Measurements from ENCODE around the gene ZBTB12.
"Not testable (repeated sequence)": the region's sequence is repeated elsewhere in the genome, so short reads cannot be mapped to it uniquely, and the experiment has no call there.

ZBTB12 gene

DNA sequence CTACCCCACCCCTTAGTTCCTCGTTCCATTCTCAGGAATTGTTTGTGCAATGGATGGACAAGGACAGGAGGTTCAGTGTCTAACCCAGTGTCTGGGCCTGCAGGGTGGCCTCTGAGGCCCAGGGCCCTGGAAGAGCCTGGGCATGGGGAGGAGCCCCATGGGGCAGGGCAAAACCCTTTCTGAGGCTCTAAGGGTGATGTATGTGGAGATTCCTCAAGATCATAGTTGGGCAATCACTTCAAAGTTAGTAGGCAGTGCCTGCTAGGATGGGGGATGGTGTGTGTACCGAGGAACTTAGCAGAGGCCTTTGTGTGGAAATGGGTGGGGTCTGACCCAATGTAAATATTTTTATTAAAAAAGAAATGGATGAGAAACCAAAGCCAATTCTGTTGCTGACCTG, 18.9 kb upstream of the ZBTB12 start:
- DNase-seq = no peak

DNA sequence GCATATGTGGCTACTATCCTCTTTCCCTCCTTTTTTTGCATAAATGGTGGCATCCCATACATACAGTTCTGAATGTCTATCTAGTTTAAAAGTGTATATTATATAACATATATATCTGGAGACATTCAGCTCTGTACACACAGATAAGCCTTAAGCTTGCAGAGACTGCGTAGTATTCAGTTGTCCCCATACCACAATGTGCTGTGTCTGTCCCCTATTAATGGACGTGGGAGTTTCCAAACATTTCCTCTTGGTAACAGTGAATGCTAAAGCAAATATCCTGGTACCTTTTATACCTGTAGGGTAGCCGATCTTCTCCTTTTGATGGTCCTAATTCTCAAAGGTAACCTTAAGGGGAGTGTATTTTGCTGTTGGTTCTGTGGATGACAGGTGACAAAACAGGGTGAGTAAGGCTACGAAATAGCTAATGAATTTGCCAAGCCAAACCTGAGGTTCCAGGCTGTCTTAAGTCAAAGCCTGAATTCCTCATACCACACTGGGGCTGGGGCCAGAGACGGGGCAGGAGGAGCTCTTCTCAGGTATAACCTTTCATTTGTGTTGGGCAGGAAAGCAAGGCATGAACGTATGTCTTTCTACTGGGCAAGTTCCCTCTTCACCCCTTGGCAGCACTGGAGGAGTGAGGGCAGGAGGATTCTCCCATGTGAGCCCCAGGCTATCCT, 17.9 kb upstream of the ZBTB12 start:
- no peak for DNase-seq

DNA sequence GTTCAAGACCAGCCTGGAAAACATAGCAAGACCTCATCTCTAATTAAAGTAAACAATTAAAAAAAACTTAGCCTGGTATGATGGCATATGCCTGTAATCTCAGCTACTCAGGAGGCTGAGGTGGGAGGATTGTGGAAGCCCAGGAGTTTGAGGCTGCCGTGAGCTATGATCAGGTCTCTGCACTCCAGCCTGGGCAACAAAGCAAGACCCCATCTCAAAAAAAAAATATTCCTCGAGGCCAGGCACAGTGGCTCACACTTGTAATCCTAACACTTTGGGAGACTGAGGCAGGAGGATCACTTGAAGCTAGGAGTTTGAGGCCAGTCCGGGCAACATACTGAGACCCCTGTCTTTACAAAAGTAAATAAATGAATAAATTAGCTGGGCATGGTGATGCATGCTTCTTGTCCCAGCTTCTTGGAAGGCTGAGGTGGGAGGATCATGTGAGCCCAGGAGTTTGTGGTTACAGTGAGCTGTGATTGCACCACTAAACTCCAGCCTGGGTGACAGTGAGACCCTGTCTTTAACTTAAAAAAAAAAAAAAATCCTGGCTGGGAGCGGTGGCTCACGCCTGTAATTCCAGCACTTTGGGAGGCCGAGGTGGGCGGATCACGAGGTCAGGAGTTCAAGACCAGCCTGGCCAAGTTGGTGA, 16.3 kb upstream of the ZBTB12 start:
- DNase-seq = no peak

DNA sequence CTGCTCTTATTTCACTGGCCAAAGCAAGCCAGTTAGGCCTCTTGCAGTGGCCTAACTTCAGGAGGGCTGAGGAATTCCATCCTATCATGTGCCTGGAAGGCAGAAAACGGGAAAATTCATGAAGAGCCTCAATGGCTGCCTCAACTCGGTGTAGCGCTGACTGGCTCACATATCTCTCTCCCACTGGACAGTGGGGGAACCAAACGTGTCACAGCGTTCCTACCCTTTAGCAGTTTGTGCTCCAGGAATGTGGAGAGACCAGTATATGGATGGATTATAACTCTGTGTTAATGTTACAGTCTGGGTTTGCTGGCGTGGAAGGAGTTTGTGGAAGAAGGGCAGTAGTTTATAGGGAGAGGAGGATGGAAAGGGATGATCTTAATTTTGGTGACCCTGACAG, 13.9 kb upstream of the ZBTB12 start:
- no peak for DNase-seq

DNA sequence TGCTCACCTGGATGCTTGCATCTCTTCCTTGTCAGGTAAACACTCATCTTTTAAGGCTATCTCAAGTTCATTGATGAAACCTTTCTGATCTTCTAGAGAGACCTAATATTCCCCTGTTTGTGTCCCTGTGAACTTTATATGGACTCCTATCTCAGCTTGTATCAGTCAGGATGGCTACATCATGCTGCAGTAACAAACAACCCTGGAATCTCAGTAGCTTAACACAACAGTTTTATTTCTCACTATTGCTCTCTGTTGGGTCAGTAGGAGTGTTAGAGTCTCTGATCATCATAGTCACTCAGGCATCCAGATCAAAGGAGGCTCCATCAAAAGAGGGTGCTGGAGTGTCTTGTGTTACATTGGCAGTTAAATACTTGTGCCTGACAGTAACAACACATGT, 13.5 kb upstream of the ZBTB12 start:
- DNase-seq = no peak

DNA sequence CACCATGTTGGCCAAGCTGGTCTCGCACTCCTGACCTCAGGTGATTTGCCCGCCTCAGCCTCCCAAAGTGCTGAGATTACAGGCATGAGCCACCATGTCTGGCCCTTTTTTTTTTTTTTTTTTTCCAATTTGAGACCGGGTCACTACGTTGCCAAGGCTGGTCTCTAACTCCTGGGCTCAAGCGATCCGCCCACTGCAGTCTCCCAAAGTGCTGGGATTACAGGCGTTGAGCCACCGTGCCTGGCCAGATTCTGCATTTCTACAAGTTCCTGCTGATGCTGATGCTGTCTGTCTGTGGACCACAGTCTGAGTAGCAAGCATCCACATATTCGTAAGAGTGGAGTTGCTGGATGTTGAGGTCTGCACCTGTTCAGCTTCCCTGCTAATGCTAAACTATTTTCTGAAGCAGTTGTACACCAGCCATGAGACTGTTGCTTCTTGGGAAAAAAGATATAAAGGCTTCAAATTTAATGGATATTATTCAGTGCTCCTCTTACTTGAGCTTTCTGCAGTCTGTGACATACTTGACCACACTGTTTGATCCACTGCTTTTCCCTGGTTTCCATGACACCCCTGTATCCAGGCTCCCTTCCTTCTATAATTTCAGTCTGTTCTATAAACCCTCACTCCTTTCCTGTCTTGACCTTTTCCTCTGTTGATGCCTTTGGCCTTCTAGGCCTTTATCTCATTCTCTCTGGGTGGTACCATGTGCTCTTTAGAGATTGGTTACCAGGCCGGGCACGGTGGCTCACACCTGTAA, 10.1 kb upstream of the ZBTB12 start:
- DNase-seq = no peak

DNA sequence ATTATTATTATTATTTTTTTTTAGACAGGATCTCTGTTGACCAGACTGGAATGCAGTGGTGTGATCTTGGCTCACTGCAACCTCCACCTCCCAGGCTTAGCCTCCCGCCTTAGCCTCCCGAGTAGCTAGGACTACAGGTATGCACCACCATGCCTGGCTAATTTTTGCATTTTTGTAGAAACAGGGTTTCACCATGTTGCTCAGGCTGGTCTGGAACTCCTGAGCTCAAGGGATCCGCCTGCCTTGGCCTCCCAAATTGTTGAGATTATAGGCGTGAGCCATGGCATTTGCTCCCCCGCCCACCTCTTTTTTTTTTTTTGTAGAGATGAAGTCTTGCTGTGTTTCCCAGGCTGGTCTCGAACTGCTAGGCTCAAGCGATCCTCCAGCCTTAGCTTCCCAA, 7.4 kb upstream of the ZBTB12 start:
- DNase-seq = not testable (repeated sequence)

DNA sequence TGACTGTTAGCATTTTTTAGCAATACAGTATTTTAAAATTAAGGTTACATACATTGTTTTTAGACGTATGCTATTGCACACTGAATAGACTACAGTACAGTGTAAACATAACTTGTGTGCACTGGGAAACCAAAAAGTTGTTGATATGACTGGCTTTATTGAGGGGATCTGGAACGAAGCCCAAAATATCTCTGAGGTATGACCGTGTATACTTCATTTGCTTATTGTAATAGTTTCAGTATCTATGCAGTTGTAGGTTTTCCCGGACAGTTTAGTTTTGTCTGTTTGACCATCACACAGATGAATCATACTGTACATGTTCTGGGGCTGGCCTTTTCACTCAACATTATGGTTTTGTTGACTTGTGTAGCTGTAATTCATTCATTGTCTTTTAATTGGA, 6.9 kb upstream of the ZBTB12 start:
- no peak for DNase-seq

DNA sequence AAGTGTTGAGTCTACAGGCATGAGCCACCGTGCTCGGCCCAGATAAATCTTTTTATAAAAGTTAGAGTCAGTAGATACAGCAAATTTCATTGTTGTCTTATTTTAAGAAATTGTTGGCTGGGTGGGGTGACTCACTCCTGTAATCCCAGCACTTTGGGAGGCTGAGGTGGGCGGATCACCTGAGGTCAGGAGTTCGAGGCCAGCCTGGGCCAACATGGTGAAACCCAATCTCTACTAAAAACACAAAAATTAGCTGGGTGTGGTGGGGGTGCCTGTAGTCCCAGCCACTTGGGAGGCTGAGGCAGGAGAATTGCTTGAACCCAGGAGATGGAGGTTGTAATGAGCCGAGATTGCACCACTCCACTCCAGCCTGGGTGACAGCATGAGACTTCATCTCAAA, 6.4 kb upstream of the ZBTB12 start:
- DNase-seq = not testable (repeated sequence)

DNA sequence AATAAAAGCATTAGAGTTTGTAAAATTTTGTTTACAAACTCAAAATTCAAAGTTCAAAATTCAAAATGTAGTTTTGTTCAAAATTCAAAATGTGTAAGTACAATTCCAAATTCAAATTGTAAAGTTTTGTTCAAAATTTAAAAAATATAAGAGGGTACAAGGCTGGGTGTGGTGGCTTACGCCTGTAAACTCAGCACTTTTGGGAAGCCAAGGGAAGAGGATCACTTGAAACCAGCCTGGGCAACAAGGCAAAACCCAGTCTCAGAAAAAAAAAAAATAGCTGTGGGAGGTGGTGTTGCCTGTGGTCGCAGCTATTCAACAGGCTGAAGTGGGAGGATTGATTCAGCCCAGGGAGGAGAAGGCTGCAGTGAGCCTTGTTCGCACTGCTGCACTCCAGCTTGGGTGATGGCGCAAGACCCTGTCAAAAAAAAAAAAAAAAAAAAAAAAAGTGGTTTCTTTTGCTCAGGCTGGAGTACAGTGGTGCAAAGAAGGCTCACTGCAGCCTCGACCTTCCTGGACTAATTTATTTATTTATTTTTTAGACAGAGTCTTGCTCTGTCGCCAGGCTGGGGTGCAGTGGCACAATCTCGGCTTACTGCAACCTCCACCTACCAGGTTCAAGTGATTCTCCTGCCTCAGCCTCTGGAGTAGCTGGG, 5.4 kb upstream of the ZBTB12 start:
- DNase-seq = no peak

DNA sequence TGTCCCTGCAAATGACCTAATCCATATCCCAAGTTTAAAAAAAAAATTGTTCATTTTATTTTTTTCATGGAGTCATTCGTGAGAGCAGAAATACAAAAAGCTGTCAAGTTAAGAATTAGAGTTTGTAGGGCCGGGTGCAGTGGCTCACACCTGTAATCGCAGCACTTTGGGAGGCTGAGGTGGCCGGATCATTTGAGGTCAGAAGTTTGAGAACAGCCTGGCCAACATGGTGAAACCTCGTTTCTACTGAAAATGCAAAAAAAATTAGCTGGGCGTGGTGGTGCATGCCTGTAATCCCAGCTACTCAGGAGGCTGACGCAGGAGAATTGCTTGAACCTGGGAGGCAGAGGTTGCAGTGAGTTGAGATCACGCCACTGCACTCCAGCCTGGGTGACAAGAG, 4.8 kb upstream of the ZBTB12 start:
- not testable (repeated sequence) for DNase-seq

DNA sequence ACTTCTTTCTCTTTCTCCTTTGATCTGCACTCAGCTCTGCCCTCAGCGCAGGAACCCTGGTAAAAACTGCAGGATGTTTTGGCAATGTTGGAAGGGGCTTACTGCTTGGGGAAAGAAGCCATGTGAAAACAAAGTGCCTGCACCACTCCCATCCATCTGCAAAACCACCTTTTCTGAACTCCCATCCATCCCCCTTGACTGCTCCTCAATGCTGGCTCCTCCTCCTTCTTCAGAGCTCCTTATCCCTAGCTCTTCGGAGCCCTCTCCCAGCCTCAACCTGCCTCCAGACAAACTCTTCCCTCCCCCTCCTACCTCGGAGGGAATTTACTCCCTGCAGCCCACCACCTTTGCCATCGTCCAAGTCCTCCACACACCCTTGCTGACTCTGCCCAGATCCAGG, 4.2 kb upstream of the ZBTB12 start:
- no peak for DNase-seq

DNA sequence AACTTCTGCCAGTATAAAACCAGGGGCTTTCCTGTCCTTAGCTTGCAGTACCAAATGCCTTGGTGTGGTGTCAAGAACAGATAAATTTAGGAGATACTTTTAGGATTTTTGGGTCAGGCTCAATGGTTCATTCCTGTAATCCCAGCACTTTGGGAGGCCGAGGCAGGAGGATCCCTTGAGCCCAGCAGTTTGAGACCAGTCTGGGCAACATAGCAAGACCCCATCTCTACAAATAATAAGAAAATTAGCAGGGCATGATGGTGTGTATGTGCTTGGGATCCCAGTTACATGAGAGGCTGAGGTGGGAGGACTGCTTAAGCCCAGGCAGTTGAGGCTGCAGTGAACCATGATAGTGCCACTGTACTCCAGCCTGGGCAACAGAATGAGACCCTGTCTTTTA, 3.2 kb upstream of the ZBTB12 start:
- no peak for DNase-seq

DNA sequence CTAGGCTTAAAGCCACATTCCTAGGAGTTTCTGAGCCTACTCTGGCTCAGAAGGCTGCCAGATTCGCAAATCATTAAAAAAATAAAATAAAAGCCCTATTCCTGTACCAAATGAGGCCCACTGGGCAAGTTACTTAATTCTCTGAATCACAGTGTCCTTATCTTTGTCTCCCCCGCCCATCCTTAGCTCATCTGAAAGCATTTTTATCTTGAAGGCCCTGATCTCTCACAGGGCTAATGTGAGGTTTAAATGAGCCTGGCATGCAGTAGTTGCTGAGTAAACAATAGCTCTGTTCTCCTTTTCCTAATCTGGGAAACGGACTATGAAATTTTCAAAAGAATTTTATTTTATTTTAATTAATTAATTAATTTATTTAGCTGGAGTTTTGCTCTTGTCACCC, 2.1 kb upstream of the ZBTB12 start:
- no peak for DNase-seq

DNA sequence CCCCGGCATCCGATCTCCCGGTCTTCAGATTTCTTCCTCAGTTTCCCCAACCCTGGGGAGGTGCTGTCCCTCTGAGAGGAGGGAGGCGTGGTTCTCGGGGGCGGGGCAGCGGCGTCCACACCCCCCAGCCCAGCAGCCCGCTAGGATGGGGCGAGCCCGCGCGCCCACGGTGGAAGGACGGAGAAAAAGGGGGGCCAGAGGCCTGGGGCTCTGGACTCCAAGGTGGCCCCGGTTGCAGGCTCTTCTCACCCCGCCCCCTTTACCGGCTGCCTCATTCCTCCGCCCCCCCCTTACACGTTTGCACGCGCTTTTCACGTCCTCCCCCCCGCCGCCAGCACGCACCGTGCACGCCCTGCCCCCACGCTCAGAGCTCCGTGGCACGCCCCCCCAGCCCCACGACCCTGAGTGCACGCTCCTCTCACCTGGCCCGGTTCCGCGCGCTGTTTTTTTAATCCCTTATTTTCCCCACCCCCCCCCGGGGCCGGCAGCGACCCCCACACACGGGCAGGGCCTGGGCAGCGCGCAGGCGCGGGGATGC, 402 bp downstream of the ZBTB12 start:
- DNase-seq = peak; percentile 68 to 70

DNA sequence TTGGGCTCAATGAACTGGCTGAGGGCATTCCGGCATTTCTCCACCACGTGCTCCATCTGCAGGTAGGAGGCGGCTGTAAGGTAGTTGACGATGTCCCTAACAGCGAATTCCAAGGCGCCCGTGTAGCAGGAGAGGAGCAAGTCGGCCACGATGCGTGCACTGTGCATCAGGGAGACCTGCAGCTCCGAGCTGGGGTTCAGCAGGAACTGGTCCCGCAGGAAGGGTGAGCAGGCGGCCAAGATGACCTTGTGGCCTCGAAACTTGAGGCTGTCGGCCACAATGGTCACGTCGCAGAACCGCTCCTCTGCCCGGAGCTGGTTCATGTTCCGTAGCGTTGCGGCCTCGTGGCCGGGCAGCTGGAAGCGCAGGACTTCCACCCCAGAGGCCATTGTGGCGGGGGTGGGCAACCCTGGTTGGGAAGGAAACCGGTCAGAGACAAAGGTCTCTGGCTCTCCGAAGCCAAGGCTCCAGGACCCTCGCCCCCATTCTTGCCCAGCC, 920 bp downstream of the ZBTB12 start:
- no peak for DNase-seq

DNA sequence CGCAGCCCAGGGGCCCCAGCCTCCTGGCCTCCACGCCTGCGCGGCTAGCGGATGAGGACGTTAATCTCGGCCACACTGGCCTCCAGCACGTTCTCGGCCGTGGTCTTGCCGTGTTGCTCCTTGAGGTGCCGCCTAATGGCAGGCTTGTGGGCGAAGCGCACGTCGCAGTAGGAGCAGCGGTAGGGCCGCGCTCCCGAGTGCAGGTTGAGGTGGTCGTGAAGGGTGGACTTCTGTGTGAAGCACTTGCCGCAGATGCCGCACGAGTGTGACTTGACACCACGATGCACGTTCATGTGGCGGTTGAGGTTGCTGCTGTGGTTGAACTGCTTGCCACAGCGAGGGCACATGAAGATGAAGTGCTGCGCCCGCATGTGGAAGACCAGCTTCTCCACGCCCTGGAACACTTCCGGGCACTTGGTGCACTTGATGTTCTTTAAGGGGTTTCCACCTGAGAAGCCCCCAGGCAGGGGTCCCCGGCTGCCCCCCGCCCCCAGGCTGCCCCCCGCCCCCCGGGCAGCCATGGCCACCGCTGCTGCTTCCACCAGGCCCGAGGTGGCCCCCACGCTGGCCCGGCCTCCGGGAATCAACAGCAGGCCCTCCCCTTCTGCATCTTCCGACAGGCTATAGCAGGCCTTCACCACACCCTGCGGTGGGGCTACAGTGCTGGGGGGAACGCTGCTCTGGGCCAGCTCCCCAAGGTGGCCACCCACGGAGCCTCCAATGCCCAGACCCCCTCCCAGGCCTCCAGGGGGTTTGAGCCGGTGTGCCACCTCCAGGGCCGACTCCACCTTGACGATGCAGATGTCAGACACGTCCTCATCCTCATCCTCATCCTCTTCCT, 1.8 kb downstream of the ZBTB12 start:
- DNase-seq = no peak

DNA sequence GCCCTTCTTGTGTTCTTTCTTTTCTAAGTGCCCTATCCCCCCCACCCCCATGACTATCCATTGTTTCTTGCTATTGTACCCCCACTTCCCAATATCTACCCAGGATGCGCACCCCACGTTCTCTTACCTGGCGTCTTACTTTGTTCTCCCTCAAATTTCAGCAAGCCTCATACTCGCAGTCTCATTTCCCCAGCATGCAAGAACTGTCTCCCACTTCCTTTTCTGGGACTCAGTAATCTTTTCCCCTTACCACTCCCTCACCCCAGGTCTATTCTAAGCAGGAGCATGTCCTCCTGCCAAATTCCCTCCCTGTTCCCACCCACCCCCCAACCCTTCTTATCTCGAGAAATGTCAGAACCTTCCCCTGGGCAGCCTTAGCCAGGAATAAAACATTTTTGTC, 2.7 kb downstream of the ZBTB12 start:
- no peak for DNase-seq

DNA sequence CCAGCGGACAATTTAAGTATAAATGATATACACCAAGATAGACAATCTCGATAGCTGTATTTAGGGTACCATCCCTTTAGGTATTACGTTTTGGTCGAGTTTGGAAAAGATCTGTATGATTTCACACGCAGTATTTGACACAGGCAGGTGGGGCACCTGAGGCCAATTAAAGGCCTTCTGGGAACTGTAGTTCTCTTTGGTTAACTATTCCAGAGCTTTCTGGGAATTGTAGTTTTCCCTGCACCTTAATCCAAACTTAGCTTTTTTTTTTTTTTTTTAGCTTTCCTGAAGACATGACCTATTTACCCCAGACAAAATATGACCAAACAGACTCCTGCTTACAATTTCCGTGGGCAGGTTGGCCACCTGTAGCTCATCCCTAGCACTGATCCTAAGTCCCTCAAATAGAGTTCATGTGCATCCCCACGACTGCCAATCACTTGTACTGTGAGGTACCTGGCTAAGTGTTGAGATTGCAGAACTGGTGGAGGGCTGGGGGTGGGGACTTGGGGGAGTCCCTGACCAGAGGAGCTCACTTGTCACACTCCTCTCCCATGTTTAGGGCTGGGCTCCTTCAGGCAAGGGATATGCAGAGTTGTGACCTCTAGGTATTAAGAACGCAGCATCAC, 3.4 kb downstream of the ZBTB12 start:
- peak in 1 of 2 experiments; percentile 10 for DNase-seq

DNA sequence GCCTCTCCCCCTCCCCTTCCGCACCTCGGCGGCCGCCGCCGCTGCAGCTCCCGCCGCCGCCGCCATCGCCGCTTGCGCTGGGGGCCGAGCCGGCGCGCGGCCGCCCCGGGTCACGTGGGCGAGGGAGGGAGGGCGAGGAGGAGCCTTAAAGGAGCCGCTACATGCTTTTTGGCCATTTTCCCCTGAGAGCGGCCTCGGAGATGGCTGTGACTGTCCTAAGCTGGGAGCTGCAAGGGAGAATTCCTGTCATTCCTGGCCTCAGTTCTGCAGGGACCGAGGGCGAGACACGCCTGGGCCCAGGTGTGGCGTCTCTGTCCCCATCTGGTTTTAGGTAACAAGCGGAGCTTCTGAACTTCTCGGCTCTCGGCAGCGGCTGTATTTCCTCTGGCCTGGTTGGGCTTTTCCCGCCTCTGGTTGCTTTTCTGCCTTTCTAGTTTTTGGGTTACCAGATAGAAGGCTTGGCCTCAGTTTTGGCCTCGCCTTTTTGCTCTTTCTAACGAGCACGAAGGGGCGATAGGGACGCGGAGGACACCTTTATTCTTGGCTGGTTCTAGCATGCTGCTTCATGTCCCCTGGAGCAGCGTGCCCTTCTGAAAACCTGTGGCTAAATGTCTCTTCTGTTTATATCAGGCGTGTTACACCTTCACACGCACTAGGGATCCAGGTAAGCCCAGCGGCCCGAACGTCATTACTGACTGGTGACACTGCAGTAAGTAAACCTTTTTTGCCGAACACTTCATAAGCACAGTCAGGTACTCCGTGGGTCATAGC, 4.1 kb downstream of the ZBTB12 start, which contains the start of gene EHMT2:
Gene EHMT2 (minus strand): TSS at position 87 of the 771 bp plus-strand sequence. CDS start 21 bp downstream, at position 66.
- DNase-seq = peak; percentile 79

Measured in activated CD4-positive, alpha-beta T cell treated with anti-CD3 and anti-CD28 coated beads, Interleukin-2, amount 50 U/mL, for 4 hours (primary cell).